Central memory CD4-positive, alpha-beta T cell (primary cell): ENCODE measurements around the gene OR52B4.
"Not testable (repeated sequence)": the region's sequence is repeated elsewhere in the genome, so short reads cannot be mapped to it uniquely, and the experiment has no call there.

Experiments used
- DNase-seq: peaks from one replicate; pipeline ENCODE4 v3.0.0; 2022
- total RNA-seq, 3 experiments: gene quantifications; one replicate each; lab custom pipeline; 2026; lab: John Stamatoyannopoulos, UW

The OR52B4 gene
- 0 reads per million in 3 experiments for total RNA-seq

GRCh38 chr11:4368286-4368685 is at the start of gene OR52B4:
OR52B4 (minus strand) TSS chr11:4368386; CDS start chr11:4368295, 91 bp downstream.
- DNase-seq = no peak

- DNase-seq = no peak
Observed at GRCh38 chr11:4416816-4417215, 48.6 kb upstream of the OR52B4 start.

DNA sequence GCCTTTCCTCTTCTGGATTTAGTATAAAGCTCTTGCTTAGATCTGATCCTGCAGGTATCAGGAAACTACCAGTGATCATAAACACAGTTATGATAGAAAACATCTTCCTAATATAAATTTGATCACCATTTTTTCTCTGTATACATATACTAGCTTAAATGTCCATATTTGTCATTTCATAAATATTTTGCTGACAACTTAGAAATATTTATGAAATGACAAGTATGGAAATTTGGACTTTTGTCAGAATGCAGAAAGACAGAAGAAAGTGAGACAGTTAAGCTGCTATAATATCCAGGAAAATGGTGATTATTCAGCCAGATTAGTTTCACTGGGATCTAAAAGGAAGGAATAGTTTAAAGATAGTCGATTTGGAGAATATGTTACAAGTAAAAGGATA is 48.1 kb upstream of the OR52B4 start:
- no peak for DNase-seq

GRCh38 chr11:4406206-4406605 is 38.0 kb upstream of the OR52B4 start:
- not testable (repeated sequence) for DNase-seq

GRCh38 chr11:4393858-4394223 is 25.7 kb upstream of the OR52B4 start:
- no peak for DNase-seq

DNA sequence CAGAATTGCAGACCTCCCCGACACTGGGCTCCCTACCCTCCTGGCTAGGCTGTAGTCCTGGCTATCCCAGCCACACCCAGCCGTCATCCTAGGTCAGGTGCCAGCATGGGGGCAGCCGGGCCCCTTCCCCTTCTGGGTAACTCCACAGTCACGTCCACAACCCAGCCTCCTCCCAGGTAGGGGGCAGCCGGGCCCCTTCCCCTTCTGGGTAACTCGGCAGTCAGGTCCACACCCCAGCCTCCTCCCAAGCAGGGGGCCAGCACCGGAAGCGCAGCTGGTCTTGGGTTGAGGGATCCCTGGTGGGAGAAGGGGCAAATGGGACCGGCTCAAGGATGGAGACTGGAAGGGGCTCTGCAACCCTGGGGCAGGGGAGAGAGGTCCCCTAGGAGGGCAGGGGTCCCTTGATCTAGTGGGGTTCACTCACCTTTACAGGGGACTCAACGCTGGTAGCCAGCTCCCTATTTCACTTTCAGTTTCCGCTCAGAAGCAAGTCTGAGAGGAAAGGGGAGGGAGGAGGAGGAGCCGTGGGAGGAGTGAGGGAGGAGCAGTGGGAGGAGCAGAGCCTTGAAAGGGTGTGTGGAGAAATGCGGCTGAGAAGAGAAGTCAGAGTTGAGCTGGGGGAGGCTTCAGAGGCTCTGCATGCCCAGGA is 25.1 kb upstream of the OR52B4 start, which contains the start of gene TRIM21:
Gene TRIM21 (minus strand): TSS at position 494 of the 649 bp plus-strand sequence. CDS start 3,293 bp downstream, outside the sequence.
- DNase-seq = peak; percentile 85

GRCh38 chr11:4388221-4388620 is 20.0 kb upstream of the OR52B4 start:
- DNase-seq = no peak

GRCh38 chr11:4385978-4386740 is 18.0 kb upstream of the OR52B4 start:
- DNase-seq = no peak

DNA sequence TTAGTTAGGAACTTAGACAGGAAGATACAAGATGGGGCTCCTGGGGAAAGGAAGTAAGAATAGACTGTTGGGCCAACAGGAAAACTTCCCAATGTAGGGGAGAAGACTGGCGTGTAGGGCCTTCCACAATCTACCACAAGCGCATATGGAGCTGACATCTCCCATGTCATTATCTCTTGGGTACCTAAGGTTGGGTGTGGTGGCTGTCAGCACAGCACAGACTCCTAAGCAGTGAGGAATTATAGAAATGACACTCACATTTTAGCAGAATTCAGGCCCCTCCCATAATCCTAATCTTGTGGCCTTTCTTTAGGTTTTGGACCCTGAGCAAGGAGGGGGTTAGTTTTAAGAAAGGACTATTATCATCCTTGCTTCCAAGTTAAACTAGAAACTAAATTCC is 13.7 kb upstream of the OR52B4 start:
- DNase-seq = no peak

DNA sequence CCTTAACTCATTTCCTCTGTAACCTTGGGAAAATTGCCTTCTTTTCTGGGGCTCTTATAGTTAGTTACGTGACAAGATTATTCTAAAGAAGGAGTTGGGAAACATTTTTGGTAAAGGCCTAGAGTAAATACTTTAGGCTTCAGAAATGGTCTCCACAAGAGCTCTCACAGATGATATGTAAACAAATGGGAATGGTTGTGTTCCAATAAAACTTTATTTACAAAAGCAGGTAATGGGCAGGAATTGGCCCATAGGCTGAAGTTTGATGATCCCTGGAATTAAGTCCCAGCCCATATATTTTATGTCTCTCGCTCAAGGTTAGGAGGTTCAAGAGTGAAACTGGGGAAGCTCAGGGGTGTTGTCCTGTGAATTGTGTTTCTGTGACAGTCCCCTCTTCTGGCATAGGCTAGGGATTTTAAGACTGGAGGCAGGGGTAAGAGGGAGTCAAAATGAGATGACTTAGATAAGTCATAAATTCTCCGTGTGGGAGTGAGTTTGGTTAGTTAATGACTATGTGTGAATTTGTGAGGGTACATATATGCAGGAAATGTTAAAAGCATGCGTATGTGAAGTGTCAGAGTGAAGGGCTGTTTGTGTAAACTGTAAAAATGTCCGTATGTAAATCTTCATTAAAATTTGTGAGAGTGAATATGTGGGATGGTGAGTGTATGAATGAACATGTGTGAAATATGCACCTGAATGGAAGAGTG is 7.4 kb upstream of the OR52B4 start:
- no peak for DNase-seq

GRCh38 chr11:4370166-4370565 is 2.0 kb upstream of the OR52B4 start:
- no peak for DNase-seq

- not testable (repeated sequence) for DNase-seq
Observed at GRCh38 chr11:4348142-4348541, 20.0 kb downstream of the OR52B4 start.

- not testable (repeated sequence) for DNase-seq
Observed at GRCh38 chr11:4345366-4345765, 22.8 kb downstream of the OR52B4 start.

DNA sequence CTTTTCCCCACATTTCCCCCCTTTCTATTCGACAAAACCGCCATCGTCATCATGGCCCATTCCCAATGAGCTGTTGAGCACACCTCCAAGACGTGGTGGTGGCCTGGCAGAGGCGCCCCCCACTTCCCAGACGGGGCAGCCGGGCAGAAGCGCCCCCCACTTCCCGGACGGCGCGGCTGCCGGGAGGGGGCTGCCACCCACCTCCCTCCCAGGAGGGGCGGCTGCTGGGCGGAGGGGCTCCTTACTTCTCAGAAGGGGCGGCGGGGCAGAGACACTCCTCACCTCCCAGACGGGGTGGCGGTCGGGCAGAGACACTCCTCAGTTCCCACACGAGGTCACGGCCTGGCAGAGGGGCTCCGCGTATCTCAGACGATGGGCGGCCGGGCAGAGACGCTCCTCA is 33.8 kb downstream of the OR52B4 start:
- not testable (repeated sequence) for DNase-seq
